GM21528 (cell line): ENCODE measurements around the gene UTP25.

ENCODE experiments used
- ATAC-seq: cut with Tn5 transposase; IDR thresholded peaks from one replicate; pipeline ENCODE4 v1.9.1; 2021; ENCODE audit warnings: mild to moderate bottlenecking, moderate library complexity; ENCODE audit not compliant: unreplicated experiment, low FRiP score

Gene UTP25

DNA sequence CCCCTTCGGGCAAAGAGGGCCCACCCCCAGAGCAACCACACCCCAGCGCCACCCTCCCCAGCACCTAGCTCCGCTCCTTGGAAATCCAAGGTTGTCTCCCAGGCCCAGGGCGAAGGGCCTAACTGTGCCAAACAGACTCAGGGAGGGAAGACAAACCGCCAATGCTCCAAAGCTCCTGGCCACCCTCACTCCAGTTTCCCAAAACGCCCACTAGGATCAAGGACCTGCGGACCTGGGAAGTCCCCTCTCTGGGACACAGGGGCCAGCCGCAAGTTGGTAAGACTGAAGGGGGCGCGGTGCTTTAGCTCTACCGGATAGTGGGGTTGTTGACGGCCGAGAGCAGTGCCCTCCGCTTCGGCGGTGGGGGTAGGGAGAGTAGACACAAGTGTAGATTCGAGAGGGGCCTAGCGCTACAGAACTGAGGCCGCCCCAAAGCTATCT, 22.4 kb upstream of the UTP25 start:
- ATAC-seq = no peak

DNA sequence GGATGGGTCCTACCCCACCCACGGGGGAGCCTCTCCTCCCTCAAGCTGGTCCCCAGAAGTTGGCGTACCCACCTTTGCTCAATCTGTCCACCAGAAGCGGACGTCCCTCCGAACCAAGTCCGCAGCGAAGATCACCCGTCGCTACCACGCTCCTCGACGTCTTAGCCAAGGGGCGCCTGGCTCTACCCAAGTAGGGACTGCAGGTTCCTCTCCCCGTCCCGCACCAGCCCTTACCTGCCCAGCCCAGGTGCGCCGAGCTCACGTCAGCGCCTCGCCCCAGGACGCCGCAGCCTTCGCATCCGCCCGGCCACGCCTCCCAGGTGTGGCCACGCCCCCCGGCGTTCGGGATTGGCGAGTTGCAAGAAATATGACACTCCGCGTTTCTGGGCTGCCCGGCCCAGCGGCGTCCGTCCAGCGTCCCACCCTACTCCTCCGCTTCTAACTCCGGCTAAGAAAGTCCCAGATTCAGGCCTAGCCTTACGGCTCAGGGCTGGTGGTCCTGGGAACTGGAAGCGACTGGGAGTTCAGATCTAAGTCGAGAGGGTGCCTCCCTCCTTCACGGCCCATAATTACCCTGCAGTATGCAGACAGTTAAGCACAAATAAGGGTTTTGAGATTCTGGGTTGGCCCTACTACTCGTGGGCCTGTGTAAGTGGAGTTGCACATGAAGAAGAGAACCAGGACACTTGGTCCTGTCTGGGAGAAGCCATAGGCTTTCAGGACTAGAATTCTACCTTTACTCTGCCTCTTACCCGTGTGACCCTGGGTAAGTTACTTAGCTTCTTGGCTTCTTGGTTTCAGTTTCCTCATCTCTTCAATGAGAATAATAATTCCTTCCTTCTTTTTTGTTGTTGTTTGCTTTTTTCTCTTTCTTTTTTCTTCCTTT, 21.7 kb upstream of the UTP25 start, which contains the start of gene IRF6:
TSS of gene IRF6 (minus strand) at position 268 of the 886 bp plus-strand sequence. CDS start 4,729 bp downstream, outside the sequence.
- ATAC-seq = peak; percentile 85

DNA sequence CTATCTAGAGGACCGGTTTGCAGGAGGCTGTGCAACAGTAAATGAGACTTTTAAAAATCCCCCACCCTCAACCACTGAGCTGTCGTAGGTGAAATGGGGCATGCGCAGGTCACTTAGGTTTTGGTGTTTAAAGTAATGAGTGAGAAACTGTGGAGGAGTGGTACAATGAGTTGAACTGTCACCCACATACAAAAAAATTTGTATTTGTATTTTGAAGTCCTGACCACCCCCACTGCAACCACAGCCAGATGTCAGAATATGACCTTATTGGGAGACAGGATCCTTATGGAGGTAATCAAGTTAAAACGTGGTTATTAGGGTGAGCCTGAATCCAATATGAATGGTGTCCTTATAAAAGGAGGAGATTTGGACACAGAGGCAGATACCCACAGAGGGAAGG, 20.3 kb upstream of the UTP25 start:
- no peak for ATAC-seq

DNA sequence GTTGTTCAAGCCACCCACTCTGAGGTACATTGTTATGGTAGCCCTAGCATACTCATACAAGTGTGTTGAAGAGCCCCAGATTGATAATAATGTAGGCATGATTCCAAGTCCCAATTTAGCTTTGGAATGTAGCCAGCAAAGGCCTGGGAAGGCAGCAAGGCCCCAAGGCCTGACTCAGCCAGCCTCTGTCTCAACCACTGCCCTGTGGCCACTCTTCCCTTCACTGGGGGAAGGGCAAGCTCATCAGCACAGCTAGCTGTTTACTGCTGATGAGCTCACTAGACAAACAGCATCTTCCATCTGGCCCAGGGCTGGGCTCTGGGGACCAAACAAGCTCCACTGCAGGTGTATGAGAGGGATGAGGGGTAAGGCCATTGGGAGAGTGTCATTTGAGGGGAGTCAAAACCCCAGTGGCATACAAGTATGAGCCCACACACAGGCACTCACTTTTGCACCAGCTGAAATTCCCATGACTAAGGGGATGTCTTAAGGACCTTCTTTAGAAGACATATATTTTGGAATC, 19.7 kb upstream of the UTP25 start:
- ATAC-seq = no peak

DNA sequence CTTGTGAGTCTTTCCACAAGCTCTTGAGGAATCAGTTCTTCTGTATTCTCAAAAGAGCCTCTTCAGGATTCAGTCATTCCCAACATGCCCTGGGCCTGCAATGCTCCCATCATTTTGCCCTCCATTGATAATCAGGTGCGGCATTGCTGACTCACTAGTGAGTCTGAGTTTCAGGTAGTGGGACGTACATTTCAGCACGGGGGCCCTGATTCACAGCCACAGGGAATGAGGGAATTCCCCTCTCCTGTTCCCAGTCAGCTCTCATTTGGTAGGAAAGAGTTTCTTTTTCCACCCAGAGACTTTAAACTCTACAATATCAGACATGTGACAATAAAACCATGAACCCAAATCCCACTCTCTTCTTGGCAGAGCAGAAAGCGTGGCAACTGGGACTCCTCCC, 18.2 kb upstream of the UTP25 start:
- ATAC-seq = no peak

DNA sequence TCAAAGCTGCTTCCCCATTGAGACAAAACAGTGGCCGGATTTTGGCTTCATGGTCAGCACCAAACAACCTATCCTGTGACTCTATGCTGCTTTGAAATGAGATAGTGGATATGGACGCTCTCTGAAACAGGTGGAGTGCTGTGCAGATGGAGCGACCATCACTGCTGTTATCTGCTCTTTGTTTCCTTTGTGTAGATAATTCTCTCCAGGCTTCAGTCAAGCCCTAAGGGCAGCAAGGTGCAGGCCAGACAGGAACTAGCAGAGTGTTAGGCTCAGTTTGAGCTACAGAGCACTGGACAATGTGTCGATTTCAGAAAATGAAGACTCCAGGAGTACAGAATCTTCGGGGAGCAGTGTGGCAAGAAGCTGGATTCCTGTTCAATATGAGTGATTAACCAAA, 17.0 kb upstream of the UTP25 start:
- ATAC-seq = no peak

DNA sequence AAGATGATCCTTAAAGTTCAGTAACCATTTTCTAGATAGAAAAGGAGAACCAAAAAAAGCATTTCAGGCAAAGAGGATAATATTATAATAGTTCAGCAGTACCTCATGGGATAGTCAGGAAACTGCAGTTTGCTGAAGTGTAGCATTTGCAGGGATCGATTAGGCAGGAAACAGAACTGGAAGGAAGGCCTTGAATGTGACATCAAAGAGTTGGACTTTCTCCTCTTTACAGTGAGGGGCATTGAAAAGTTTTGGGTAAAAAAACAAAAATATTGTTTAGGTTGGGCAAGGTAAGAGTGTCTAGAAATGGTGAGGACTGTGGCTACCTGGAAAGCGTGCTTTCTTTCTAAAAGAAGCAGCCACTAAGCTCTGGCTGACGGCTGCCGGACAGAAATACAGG, 13.9 kb upstream of the UTP25 start:
- no peak for ATAC-seq

DNA sequence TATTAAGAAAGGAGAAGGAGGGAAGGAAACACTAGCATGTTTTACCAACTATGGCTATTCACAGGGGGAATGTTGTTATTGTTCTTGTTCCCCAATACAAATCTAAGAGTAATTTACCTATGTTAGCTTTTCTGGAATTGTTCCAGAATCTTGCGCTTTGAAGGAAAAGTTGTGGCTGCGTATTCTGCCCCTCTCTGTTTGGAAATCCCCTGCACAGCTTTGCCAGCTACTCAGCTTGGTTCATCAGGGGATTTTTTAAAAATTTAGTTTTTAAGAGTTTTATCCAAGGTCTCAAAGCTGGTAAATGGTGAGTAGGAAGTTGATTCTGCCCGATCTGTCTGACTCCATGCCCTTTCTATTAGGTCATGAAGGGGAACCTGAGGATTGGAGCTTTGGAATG, 12.3 kb upstream of the UTP25 start:
- ATAC-seq = no peak

DNA sequence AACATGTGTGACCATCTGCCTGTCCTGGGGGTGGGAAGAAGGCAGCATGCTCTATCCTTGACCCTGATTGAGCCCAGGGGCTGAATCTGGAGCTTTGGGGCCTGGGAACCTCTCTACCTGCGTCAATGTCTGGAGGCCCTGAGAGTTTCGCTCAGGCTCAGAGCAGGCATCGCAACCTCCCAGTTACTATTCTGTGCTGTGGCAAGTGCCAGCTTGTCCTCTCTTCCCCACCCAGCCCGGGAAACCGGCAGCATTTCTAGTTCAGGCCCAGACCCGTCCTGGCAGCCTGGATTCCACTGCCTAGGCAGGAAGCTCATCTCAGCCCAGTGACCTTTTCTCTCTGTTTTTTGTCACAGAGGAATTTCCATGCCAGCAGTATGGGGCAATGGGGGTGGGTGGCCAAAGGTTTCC, 11.8 kb upstream of the UTP25 start:
- no peak for ATAC-seq

DNA sequence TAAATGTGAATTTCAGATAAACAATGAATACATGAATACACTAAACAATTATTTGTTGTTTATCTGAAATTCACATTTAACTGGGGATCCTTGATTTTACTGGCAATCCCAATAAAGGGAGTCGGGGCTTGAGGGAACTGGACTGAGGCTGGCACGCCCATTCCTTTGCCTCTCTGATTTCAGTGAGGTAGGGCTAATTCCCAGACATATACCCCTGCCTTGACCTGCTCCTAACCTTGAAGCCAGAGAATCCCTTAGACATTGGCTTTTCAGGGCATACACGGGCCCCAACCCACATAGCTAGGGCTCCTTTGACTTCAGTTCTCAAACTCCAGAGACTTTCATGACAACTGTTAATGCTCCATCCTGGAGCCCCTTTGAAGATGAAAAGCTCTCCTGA, 10.8 kb upstream of the UTP25 start:
- no peak for ATAC-seq

DNA sequence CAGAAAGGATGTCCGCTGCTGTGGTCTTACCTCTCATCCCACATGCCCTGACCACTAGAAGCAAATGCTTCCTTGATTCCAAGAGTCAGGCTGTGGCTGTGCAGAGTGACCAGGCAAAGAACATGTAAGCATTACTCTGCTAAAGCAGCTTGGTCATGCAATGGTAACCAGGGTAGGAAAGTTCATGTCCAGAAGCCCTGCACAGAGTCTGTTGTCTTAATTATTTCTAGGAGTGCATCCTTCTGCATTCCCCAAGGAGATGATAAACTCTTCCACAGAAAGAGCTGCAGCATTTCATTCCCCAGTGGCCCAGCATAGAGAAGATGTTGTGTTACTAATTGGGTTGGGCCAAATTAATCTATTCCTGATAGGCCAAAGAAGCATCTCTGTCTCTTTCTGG, 10.1 kb upstream of the UTP25 start:
- ATAC-seq = no peak

DNA sequence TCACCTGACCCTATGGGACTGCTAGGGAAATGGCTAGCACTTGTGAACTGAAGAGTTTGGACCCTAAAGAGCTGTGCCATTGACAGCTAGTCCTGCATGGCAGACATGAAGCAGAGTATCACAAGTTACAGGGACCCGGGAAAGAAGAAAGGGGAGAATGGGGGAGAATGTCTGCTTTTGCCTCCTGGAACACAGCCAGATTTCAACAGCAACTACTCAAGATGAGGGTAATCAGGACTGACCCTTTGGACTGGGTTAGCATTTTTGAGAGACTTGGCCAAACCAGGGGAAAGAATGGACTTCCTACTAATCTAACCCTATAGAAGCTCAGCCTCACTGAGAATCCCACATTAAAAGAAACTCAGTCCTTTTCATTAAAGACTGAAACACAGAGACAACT, 8.7 kb upstream of the UTP25 start:
- ATAC-seq = no peak

DNA sequence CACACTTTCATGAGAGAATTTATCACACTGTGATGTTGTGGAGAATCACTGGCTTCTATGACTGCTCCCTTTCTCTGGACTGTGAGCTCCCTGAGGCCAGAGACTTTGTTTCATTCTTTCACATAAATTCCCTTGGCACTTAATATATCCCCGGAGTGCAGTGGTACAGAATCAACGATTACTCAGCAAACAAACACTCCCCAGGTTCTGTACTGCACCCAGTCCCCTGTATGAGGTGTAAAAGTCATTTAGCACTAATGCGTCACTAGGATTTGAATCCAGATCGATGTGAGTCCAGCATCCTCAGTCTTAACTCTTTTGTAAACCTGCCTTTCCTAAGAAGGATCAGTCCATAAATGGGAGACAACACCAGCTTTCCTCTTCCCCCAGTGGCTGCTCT, 6.8 kb upstream of the UTP25 start:
- no peak for ATAC-seq

DNA sequence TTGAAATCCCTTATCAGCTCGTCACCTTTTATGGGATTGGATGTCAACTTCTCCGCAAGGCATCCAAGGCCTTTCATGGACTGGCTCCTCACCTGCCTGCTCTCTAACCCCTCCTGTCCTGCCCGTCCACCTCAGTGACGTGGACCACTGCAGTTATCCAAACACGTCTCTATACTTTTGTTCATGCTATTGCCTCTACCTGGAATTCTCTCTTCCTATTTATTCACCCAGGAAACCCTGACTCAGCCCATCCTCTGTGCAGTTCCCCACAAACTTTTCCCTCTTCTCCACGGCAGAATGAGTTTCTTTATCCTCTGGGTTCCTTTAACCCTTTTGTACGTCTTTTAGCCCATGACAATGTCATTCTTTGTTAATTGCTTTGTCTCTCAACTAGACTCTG, 5.1 kb upstream of the UTP25 start:
- no peak for ATAC-seq

DNA sequence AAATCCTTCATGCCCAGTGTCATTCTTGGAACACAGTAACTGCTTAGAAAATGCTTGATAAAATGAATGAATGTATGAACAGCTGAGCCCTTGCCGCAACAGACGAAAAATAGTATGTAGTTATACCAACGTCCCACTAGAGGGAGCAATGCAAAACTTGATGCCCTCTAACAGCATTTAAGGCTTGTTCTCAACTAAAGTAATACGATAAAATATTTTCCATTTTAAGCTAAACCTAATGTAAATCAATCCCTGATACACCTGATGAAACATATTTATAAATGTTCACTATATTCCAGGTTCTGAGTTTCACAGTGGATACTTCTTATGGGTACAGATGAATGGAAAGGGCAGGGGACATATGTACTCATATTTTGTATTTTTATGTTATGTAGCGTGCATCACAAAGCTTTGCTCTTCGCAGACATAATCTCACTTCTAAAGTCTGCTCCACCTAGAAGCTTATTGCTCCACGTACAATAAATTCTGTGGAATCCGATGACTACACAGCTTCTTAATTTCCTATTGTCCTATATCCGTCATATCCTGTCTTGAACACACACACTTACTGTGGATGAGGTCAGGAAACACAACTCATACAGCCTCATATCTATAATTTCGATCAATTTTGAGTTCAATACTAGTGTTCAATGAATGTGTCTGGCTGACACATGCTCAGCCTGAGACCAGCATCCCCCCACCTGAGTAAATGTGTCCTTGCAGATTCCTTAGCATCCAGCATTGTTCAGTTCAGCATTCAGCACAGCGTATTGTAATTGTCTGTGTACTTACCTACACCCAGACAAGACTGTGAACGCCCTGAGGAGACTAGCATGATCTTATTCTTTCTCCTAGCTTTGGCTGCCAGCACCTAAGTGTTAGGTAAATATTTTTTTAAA, 4.4 kb upstream of the UTP25 start:
- ATAC-seq = peak; percentile 40

DNA sequence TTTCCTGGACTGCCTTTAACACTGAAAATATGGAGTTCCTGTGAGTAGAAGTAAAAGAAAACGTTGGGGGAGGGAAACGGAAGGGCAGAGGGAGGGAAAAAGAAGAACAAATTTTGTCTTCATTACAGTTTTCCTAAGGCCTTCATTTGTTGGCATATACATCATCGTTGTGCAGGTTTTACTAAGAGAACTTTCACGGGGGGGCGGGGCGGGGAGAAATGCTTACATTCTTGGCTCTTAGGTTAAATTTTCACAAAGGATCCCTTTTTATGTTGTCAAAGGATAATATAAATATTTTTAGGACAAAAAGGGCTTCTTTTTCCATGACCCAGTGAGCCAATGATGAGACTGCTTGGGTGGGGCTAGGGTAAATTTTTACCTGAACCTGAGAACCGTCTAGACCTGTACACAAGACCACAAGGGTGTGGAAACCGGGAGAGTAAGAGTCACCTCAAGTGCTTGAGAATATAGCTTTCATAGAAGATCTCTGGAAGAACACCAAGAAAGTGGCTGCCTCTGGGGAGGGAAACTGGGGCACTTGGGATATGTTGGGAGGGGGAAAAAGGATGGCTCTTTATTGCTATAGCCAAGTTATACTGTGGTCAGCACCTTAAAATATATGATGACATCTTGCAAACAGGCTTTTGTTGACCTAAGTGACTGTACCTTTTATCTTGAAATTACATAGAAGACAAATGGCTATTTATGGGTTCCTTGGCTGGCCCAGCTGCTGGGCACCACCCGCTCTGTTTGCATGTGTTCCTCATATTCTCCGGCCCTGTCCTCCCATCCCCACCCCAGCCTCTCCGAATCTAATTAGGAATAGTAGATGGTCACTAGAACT, 2.0 kb upstream of the UTP25 start:
- no peak for ATAC-seq

DNA sequence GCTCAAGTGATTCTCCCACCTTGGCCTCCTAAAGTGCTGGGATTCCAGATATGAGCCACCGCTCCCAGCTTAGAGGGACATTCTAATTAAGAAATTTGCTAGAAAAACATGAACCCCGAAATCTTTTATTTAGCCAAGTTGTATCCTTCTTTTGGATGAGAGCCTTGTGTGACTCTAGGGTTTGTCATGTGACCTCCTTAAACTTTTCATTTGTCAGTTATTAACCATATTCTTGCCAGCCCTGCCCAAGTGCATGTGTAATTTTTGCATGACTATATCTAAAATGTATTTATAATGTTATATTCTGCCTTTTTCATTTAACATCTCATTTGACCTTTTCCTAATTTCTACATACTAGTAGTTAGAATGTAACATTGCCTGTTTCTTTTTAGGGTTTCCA, 1.9 kb downstream of the UTP25 start:
- ATAC-seq = no peak

DNA sequence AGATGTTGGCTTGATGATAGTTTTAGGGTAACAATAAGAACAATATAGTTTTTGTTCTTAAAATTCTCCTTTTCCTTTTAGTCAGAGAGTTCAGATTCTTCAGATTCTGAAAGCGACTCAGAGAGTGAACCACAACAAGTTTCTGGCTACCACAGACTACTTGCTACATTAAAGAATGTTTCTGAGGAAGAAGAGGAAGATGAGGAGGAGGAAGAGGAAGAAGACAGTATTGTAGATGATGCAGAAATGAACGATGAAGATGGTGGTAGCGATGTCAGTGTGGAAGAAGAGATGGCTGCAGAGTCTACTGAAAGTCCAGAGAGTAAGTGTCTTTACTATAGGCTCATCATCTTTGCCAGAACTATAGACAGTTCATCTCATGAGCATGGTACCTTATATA, 3.0 kb downstream of the UTP25 start:
- ATAC-seq = no peak

DNA sequence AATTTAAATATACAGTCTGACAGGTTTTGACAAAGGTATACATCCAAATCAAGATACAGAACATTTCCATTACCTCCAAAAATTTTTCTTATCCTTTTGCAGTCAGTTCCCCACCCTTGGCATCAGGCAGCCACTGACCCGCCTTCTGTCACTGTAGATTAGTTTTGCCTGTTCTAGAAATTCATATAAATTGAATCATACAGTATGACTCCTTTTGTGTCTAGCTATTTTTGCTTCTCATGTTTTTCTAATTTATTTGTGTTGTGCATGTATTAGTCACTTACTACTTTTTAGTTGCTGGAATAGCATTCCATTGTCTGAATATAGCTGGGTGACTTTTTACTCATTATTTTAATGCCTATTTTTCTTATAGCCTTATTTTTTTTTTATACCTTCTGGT, 3.8 kb downstream of the UTP25 start:
- no peak for ATAC-seq

DNA sequence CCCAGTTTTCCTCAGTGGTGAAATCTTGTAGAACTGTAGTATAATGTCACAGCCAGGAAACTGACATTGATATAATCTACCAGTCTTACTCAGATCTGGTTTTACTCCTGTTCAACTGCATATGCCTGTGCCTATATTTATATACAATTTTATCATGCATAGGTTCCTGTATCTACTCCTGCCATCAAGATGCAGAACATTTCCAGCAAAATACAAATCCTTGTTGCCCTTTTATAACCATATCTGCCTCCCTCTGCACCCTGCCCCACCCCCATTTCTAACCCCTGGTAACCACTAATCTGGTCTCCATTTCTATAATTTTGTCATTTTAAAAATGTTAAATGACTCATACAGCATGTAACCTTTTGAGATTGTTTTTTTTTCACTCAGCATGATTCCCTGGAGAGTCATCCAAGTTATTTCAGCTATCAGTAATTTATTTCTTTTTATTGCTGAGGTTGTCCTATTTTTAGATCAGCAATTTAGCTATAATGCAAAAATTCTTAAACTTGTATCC, 8.1 kb downstream of the UTP25 start:
- no peak for ATAC-seq
